ENCODE data around the gene MCUR1. TPM values are rescaled to one million over a fixed set of nuclear protein-coding genes. Genes with fewer than 3 reads are reported as not detected.
A peak's percentile ranks its signal among the peaks of the same experiment; 100 is the strongest.

MCUR1 gene
- total and polyA plus RNA-seq, 9 of the 15 experiments (the other 6 are each of a cell fraction or from before 2014, with no cell fraction given): 5.1 to 60.2 (median 41.4) TPM

DNA sequence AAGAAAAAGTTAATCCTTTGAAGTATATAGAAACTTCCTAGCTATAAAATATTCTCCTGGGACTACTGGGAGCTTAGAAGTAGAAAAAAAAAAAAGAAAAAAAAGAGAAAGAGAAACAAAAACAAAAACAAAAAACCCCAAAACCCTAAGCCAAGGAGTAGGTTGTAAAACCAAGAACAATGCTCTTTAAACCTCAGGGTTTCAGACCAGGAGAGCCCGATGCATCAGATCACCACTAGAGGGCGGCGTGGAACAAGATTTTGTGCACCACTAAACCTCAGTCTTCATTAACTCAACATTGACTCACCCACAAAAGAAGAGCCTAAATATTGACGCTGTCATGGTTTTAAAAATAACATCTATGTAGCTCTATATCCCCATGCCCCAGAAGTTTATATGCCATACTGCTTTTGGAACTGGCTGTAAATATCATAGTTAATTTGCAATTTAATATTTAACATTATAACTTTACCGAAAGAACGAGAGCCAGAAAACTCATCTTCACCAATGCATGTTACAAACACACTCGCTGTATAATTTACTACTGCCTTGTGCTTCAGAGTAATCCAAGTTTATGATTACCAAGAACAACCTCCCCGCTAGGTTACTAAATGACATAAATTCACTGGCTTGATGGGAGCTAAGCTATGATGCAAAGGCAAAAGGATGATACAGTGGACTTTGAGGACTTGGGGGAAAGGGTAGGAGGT is 19.2 kb downstream of the MCUR1 start (continued):
- TF ChIP-seq ZNF830 (CRISPR knock-in tag; IDR thresholded peaks at IDR 0.05) (no peak), SREBF2 (CRISPR knock-in tag; IDR thresholded peaks at IDR 0.05) (no peak), SMAD1 (IDR thresholded peaks at IDR 0.05; ENCODE audit: low read depth, low read length, partially characterized antibody) (no peak), ZNF165 (CRISPR knock-in tag; IDR thresholded peaks at IDR 0.05; ENCODE audit: borderline replicate concordance) (no peak), NEUROD1 (IDR thresholded peaks at IDR 0.05; ENCODE audit: borderline replicate concordance, low read depth, low read length, partially characterized antibody) (no peak), HMG20B (CRISPR knock-in tag; IDR thresholded peaks at IDR 0.05) (no peak), ELK3 (CRISPR knock-in tag; IDR thresholded peaks at IDR 0.05) (no peak), HDAC1 (IDR thresholded peaks at IDR 0.05) (peak; percentile 16 to 82; a peak in 1 of 4 replicates), POLR2H (tag; IDR thresholded peaks at IDR 0.05; ENCODE audit: low read depth) (no peak; the same call in 1 of the 2 replicates), CXXC5 (CRISPR knock-in tag; IDR thresholded peaks at IDR 0.05) (peak; percentile 11; the same call in 1 of the 2 replicates), ZNF277 (CRISPR knock-in tag; IDR thresholded peaks at IDR 0.05; ENCODE audit: borderline replicate concordance) (no peak), LEF1 (IDR thresholded peaks at IDR 0.05) (peak; percentile 35; the same call in 1 of the 2 replicates), E4F1 (CRISPR knock-in tag; IDR thresholded peaks at IDR 0.05; ENCODE audit: borderline replicate concordance) (no peak), ZNF280B (CRISPR knock-in tag; IDR thresholded peaks at IDR 0.05) (no peak), FOXA1 (IDR thresholded peaks at IDR 0.05; ENCODE audit: borderline replicate concordance) (no peak), ATF4 (CRISPR knock-in tag; IDR thresholded peaks at IDR 0.05) (no peak), KLF16 (IDR thresholded peaks at IDR 0.05) (no peak), RBM15 (IDR thresholded peaks at IDR 0.05; ENCODE audit: insufficient read depth, low read length) (no peak)
- TF ChIP-seq, protein P1, sequence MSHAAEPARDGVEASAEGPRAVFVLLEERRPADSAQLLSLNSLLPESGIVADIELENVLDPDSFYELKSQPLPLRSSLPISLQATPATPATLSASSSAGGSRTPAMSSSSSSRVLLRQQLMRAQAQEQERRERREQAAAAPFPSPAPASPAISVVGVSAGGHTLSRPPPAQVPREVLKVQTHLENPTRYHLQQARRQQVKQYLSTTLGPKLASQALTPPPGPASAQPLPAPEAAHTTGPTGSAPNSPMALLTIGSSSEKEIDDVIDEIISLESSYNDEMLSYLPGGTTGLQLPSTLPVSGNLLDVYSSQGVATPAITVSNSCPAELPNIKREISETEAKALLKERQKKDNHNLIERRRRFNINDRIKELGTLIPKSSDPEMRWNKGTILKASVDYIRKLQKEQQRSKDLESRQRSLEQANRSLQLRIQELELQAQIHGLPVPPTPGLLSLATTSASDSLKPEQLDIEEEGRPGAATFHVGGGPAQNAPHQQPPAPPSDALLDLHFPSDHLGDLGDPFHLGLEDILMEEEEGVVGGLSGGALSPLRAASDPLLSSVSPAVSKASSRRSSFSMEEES (CRISPR knock-in tag; IDR thresholded peaks at IDR 0.05): no peak

Data from K562 (cell line).